ENCODE results near the gene KBTBD12. TPM values are rescaled to one million over a fixed set of nuclear protein-coding genes. Genes with fewer than 3 reads are reported as not detected.

The KBTBD12 gene
- total and polyA plus RNA-seq, 2 of the 13 experiments (the other 11 are each of a cell fraction or from before 2014, with no cell fraction given), result not detected

DNA sequence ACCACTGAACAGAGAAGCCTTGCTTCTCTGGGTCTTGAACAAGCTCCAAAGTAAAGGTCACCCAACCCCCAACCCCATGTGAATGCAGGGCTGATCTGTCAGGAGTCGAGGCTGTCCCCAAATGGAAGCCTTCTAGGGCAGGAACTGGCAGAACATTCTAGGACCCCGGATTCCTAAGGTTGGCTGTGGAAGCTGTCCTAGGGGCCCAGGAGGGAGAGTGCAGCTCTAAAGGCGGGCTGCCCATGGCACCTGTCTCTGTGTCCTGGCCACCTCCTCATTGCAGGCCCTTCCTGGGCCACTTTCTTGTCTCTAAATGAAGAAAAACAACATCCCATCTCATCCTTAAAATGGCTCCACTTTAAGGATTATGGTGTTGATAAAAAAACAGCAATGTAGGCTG, 83.6 kb downstream of the KBTBD12 start:
- peak overlapping the region; percentile 67 for H3K4me2 ChIP-seq (ENCODE audit: low read depth, low read length)
- intact Hi-C loops (cut with micrococcal nuclease; ENCODE audit: unreplicated experiment) (no loop called here), in situ Hi-C loops (cut with HindIII; ENCODE audit: extremely low pct_ligation_motif_present, low pct_unique_long_range_greater_than_20kb) (no loop called here)
- no TSS peak for BruUV-seq (replicated peaks)
- H3K9me3 ChIP-seq (ENCODE audit: low read length), result no peaks in the 10 kb centered on the region
- H3K9ac ChIP-seq (ENCODE audit: insufficient read depth, low read depth, low read length), result no peak overlapping the region
- FAIRE-seq (no peak), DNase-seq (ENCODE audit: low spot score) (no peak), ATAC-seq (no peak; the same call in 2 of the 3 replicates)
- no peaks in the 10 kb centered on the region for H3K27me3 ChIP-seq (ENCODE audit: control insufficient read depth in 1 of 2, insufficient read depth in 2 of 2, low read length in 2 of 2)
- peak overlapping the region; percentile 53 for H3K27ac ChIP-seq (ENCODE audit: extremely low read length, insufficient read depth, low read length)
- no peaks in the 10 kb centered on the region for H4K20me1 ChIP-seq (ENCODE audit: insufficient read depth, low read length)
- WGBS (ENCODE audit: low lambda C conversion rate), result no CpG with 5 or more reads among the region's 3 CpGs
- H3K4me3 ChIP-seq (replicated peaks in 1 of 3; ENCODE audit: insufficient read depth in 1 of 3, low read depth in 2 of 3, low read length in 3 of 3), result peak overlapping the region in 1 of 3 experiments; percentile 5; a peak in 1 of 6 replicates
- POLR2A ChIA-PET, result interaction anchor here (1.0 to 1.1 kb wide), 2 partner anchors 125 to 154 kb away, joined by 3 read pairs; partner anchors contain the start of genes EEFSEC and RUVBL1
- H3K4me1 ChIP-seq (ENCODE audit: insufficient read depth, low read length), result peaks cover 31% of the 10 kb centered on the region
- no peak overlapping the region for H2AFZ ChIP-seq (ENCODE audit: low read length)
- TF ChIP-seq, protein P1, sequence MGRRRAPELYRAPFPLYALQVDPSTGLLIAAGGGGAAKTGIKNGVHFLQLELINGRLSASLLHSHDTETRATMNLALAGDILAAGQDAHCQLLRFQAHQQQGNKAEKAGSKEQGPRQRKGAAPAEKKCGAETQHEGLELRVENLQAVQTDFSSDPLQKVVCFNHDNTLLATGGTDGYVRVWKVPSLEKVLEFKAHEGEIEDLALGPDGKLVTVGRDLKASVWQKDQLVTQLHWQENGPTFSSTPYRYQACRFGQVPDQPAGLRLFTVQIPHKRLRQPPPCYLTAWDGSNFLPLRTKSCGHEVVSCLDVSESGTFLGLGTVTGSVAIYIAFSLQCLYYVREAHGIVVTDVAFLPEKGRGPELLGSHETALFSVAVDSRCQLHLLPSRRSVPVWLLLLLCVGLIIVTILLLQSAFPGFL (CRISPR knock-in tag; IDR thresholded peaks at IDR 0.05), result no peak
- TF ChIP-seq ZNF383 (CRISPR knock-in tag; IDR thresholded peaks at IDR 0.05; ENCODE audit: borderline replicate concordance), result no peak
- TF ChIP-seq WIZ (CRISPR knock-in tag; IDR thresholded peaks at IDR 0.05), result no peak
- TF ChIP-seq, protein P2, sequence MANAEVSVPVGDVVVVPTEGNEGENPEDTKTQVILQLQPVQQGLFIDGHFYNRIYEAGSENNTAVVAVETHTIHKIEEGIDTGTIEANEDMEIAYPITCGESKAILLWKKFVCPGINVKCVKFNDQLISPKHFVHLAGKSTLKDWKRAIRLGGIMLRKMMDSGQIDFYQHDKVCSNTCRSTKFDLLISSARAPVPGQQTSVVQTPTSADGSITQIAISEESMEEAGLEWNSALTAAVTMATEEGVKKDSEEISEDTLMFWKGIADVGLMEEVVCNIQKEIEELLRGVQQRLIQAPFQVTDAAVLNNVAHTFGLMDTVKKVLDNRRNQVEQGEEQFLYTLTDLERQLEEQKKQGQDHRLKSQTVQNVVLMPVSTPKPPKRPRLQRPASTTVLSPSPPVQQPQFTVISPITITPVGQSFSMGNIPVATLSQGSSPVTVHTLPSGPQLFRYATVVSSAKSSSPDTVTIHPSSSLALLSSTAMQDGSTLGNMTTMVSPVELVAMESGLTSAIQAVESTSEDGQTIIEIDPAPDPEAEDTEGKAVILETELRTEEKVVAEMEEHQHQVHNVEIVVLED (CRISPR knock-in tag; IDR thresholded peaks at IDR 0.05; ENCODE audit: borderline replicate concordance), result peak; percentile 6; the same call in 1 of the 2 replicates
- TF ChIP-seq, protein P3, sequence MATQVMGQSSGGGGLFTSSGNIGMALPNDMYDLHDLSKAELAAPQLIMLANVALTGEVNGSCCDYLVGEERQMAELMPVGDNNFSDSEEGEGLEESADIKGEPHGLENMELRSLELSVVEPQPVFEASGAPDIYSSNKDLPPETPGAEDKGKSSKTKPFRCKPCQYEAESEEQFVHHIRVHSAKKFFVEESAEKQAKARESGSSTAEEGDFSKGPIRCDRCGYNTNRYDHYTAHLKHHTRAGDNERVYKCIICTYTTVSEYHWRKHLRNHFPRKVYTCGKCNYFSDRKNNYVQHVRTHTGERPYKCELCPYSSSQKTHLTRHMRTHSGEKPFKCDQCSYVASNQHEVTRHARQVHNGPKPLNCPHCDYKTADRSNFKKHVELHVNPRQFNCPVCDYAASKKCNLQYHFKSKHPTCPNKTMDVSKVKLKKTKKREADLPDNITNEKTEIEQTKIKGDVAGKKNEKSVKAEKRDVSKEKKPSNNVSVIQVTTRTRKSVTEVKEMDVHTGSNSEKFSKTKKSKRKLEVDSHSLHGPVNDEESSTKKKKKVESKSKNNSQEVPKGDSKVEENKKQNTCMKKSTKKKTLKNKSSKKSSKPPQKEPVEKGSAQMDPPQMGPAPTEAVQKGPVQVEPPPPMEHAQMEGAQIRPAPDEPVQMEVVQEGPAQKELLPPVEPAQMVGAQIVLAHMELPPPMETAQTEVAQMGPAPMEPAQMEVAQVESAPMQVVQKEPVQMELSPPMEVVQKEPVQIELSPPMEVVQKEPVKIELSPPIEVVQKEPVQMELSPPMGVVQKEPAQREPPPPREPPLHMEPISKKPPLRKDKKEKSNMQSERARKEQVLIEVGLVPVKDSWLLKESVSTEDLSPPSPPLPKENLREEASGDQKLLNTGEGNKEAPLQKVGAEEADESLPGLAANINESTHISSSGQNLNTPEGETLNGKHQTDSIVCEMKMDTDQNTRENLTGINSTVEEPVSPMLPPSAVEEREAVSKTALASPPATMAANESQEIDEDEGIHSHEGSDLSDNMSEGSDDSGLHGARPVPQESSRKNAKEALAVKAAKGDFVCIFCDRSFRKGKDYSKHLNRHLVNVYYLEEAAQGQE (IDR thresholded peaks at IDR 0.05; ENCODE audit: borderline replicate concordance in 1 of 2, low read depth in 1 of 2, low read length in 2 of 2), result no peak
- no peak for TF ChIP-seq SALL2 (CRISPR knock-in tag; IDR thresholded peaks at IDR 0.05)
- TF ChIP-seq ZNF782 (CRISPR knock-in tag; IDR thresholded peaks at IDR 0.05; ENCODE audit: borderline replicate concordance), result no peak
- H3K79me2 ChIP-seq (ENCODE audit: insufficient read depth, low read length), result no peaks in the 10 kb centered on the region
- CTCF ChIA-PET (ENCODE audit: low intra/inter-chr PET ratio, low total read pairs), result no interaction called here
- no peaks in the 10 kb centered on the region for H3K36me3 ChIP-seq (replicated peaks in 1 of 2; ENCODE audit: control insufficient read depth in 1 of 2, insufficient read depth in 2 of 2, low read length in 2 of 2)

Data from HepG2 (cell line).